GM23338 (cell line): ENCODE results near the gene BTN3A1. TPM values are rescaled to one million over a fixed set of nuclear protein-coding genes. Genes with fewer than 3 reads are reported as not detected.

ENCODE experiments used
- ATAC-seq: fragments of 200-7000 bp; cut with Tn5 transposase; 3 replicates; pipeline ENCODE4 v1.9.1; 2020
- DNase-seq: peaks from one replicate; pipeline ENCODE4 v3.0.0-alpha.2; 2015; ENCODE audit warnings: low spot score
- H2AFZ ChIP-seq: fragments of 200-600 bp; sonication (generic); 2 replicates; pipeline ENCODE4 v1.8.0; 2016; ENCODE audit warnings: antibody characterized with exemption, mild to moderate bottlenecking, moderate library complexity
- H3F3A ChIP-seq: fragments of 200-600 bp; sonication (generic); replicated peaks from 2 replicates; pipeline ENCODE4 v1.8.0; 2017; ENCODE audit warnings: antibody characterized with exemption, mixed run types, low read depth
- H3K27ac ChIP-seq: fragments of 200-600 bp; sonication (generic); 2 replicates; pipeline ENCODE4 v1.6.1; 2016; ENCODE audit warnings: low read depth
- H3K27me3 ChIP-seq: fragments of 200-600 bp; sonication (generic); 2 replicates; pipeline ENCODE4 v1.8.0; 2016; ENCODE audit warnings: mild to moderate bottlenecking, mixed run types, moderate library complexity; ENCODE audit not compliant: insufficient read depth
- H3K36me3 ChIP-seq: fragments of 200-600 bp; sonication (generic); 2 replicates; pipeline ENCODE4 v1.8.0; 2016; ENCODE audit warnings: mild to moderate bottlenecking; ENCODE audit not compliant: insufficient read depth
- H3K4me1 ChIP-seq: fragments of 200-600 bp; sonication (generic); 2 replicates; pipeline ENCODE4 v1.8.0; 2016; ENCODE audit warnings: mild to moderate bottlenecking, moderate library complexity; ENCODE audit not compliant: insufficient read depth
- H3K4me2 ChIP-seq: fragments of 200-600 bp; sonication (generic); 2 replicates; pipeline ENCODE4 v1.7.1; 2017; ENCODE audit warnings: mixed run types
- H3K4me3 ChIP-seq: fragments of 200-600 bp; sonication (generic); 2 replicates; pipeline ENCODE4 v1.6.1; 2016; ENCODE audit warnings: mixed run types
- H3K79me2 ChIP-seq: fragments of 200-600 bp; sonication (generic); replicated peaks from 2 replicates; pipeline ENCODE4 v1.8.0; 2017; ENCODE audit warnings: mild to moderate bottlenecking; ENCODE audit not compliant: insufficient read depth
- H3K9me2 ChIP-seq: fragments of 200-600 bp; sonication (generic); 2 replicates; pipeline ENCODE4 v1.8.0; 2017; ENCODE audit not compliant: insufficient read depth
- H4K20me1 ChIP-seq: fragments of 200-600 bp; sonication (generic); replicated peaks from 2 replicates; pipeline ENCODE4 v1.8.0; 2017; ENCODE audit warnings: mild to moderate bottlenecking; ENCODE audit not compliant: insufficient read depth
- H3K27ac Mint-ChIP-seq: 2 replicates; pipeline ENCODE4 v1.8.0; 2020; ENCODE audit warnings: inconsistent platforms, mild to moderate bottlenecking, moderate library complexity, mixed read lengths
- H3K27me3 Mint-ChIP-seq: 3 replicates; pipeline ENCODE4 v1.8.0; 2022; ENCODE audit warnings: low read depth, mild to moderate bottlenecking, moderate library complexity, mixed read lengths, inconsistent platforms; ENCODE audit not compliant: insufficient read depth, poor library complexity
- H3K36me3 Mint-ChIP-seq: 3 replicates; pipeline ENCODE4 v1.8.0; 2021; ENCODE audit warnings: low read depth, mild to moderate bottlenecking, inconsistent platforms, moderate library complexity, mixed read lengths
- H3K4me1 Mint-ChIP-seq: 3 replicates; pipeline ENCODE4 v1.8.0; 2020; ENCODE audit warnings: mild to moderate bottlenecking, inconsistent platforms, mixed read lengths
- H3K4me3 Mint-ChIP-seq: 3 replicates; pipeline ENCODE4 v1.8.0; 2021; ENCODE audit warnings: moderate library complexity, mild to moderate bottlenecking, inconsistent platforms, mixed read lengths
- H3K9me3 Mint-ChIP-seq: 3 replicates; pipeline ENCODE4 v1.8.0; 2020; ENCODE audit warnings: moderate library complexity, mild to moderate bottlenecking, inconsistent platforms, mixed read lengths
- EZH2 ChIP-seq: fragments of 200-600 bp; sonication (generic); IDR thresholded peaks from one replicate; pipeline ENCODE4 v1.8.0; 2017; ENCODE audit warnings: antibody characterized with exemption, mild to moderate bottlenecking, low read depth; ENCODE audit not compliant: unreplicated experiment
- JUNB ChIP-seq: IDR thresholded peaks from one replicate; pipeline ENCODE4 v1.6.1; 2016; ENCODE audit warnings: antibody characterized with exemption; ENCODE audit not compliant: unreplicated experiment
- STAT1 ChIP-seq: IDR thresholded peaks from one replicate; pipeline ENCODE4 v1.6.1; 2016; ENCODE audit warnings: antibody characterized with exemption; ENCODE audit not compliant: unreplicated experiment
- polyA plus RNA-seq: library from polyadenylated mRNA; unstranded; fragments of >200 nt; fragmentation: Nextera tagmentation; extraction: Ambion mirVana; gene quantifications from 2 replicates; pipeline ENCODE4 v1.2.1, GENCODE V29; 2016
- total RNA-seq: library from RNA; depleted of rRNA; stranded (reverse); fragments of >200 nt; shearing (Covaris generic); gene quantifications from 2 replicates; pipeline ENCODE4 v1.2.3, GENCODE V29; 2014
- TF ChIP-seq, protein P1 (sequence below): fragments of 250-450 bp; sonication (Bioruptor Pico); IDR thresholded peaks from 2 replicates; pipeline ENCODE4 v1.5.0; 2020; ENCODE audit warnings: mild to moderate bottlenecking, moderate library complexity
- TF ChIP-seq, protein P2 (sequence below): IDR thresholded peaks from 2 replicates; pipeline ENCODE4 v1.6.1; 2016; ENCODE audit warnings: antibody characterized with exemption

BTN3A1 gene
- total and polyA plus RNA-seq, 2 experiments from 2014 or later: 2.4 to 4.0 TPM

DNA sequence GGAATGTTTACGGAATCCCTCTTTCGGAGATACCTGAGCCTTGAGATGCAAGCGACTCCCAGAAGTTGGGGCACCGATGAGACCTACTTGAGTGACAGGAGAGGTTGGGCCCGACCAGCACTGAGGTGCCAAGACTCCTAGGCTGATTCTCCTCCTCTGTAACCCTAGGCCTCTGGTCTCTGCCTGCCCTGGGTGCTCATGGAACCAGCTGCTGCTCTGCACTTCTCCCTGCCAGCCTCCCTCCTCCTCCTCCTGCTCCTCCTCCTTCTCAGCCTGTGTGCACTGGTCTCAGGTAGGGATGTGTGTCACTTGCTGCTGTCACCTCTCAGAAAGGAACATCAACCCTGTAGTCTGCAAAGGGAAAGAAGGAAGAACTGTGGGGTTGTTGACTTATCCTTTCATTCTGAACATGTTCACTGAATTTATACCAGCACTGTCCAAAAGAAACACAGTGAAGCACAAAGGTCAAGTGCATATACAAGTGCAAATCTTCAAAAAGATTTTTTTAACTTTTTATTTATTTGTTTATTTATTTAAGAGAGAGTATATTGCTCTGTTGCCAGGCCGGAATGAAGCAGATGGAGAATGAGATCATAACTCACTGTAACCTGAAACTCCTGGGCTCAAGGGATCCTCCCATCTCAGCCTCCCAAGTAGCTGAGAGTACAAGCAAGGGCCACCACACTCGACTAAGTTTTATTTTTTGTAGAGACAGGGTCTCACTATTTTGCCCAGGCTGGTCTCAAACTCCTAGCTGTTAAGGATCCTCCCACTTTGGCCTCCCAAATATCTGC is 18.3 kb upstream of the BTN3A1 start (continued):
- TF ChIP-seq, protein P1, sequence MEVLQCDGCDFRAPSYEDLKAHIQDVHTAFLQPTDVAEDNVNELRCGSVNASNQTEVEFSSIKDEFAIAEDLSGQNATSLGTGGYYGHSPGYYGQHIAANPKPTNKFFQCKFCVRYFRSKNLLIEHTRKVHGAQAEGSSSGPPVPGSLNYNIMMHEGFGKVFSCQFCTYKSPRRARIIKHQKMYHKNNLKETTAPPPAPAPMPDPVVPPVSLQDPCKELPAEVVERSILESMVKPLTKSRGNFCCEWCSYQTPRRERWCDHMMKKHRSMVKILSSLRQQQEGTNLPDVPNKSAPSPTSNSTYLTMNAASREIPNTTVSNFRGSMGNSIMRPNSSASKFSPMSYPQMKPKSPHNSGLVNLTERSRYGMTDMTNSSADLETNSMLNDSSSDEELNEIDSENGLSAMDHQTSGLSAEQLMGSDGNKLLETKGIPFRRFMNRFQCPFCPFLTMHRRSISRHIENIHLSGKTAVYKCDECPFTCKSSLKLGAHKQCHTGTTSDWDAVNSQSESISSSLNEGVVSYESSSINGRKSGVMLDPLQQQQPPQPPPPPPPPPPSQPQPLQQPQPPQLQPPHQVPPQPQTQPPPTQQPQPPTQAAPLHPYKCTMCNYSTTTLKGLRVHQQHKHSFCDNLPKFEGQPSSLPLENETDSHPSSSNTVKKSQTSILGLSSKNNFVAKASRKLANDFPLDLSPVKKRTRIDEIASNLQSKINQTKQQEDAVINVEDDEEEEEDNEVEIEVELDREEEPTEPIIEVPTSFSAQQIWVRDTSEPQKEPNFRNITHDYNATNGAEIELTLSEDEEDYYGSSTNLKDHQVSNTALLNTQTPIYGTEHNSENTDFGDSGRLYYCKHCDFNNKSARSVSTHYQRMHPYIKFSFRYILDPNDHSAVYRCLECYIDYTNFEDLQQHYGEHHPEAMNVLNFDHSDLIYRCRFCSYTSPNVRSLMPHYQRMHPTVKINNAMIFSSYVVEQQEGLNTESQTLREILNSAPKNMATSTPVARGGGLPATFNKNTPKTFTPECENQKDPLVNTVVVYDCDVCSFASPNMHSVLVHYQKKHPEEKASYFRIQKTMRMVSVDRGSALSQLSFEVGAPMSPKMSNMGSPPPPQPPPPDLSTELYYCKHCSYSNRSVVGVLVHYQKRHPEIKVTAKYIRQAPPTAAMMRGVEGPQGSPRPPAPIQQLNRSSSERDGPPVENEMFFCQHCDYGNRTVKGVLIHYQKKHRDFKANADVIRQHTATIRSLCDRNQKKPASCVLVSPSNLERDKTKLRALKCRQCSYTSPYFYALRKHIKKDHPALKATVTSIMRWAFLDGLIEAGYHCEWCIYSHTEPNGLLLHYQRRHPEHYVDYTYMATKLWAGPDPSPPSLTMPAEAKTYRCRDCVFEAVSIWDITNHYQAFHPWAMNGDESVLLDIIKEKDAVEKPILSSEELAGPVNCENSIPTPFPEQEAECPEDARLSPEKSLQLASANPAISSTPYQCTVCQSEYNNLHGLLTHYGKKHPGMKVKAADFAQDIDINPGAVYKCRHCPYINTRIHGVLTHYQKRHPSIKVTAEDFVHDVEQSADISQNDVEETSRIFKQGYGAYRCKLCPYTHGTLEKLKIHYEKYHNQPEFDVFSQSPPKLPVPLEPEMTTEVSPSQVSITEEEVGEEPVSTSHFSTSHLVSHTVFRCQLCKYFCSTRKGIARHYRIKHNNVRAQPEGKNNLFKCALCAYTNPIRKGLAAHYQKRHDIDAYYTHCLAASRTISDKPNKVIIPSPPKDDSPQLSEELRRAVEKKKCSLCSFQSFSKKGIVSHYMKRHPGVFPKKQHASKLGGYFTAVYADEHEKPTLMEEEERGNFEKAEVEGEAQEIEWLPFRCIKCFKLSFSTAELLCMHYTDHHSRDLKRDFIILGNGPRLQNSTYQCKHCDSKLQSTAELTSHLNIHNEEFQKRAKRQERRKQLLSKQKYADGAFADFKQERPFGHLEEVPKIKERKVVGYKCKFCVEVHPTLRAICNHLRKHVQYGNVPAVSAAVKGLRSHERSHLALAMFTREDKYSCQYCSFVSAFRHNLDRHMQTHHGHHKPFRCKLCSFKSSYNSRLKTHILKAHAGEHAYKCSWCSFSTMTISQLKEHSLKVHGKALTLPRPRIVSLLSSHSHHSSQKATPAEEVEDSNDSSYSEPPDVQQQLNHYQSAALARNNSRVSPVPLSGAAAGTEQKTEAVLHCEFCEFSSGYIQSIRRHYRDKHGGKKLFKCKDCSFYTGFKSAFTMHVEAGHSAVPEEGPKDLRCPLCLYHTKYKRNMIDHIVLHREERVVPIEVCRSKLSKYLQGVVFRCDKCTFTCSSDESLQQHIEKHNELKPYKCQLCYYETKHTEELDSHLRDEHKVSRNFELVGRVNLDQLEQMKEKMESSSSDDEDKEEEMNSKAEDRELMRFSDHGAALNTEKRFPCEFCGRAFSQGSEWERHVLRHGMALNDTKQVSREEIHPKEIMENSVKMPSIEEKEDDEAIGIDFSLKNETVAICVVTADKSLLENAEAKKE (CRISPR knock-in tag): no peak
- TF ChIP-seq EZH2: no peak
- no peak for TF ChIP-seq JUNB
- TF ChIP-seq, protein P2, sequence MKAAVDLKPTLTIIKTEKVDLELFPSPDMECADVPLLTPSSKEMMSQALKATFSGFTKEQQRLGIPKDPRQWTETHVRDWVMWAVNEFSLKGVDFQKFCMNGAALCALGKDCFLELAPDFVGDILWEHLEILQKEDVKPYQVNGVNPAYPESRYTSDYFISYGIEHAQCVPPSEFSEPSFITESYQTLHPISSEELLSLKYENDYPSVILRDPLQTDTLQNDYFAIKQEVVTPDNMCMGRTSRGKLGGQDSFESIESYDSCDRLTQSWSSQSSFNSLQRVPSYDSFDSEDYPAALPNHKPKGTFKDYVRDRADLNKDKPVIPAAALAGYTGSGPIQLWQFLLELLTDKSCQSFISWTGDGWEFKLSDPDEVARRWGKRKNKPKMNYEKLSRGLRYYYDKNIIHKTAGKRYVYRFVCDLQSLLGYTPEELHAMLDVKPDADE: no peak

DNA sequence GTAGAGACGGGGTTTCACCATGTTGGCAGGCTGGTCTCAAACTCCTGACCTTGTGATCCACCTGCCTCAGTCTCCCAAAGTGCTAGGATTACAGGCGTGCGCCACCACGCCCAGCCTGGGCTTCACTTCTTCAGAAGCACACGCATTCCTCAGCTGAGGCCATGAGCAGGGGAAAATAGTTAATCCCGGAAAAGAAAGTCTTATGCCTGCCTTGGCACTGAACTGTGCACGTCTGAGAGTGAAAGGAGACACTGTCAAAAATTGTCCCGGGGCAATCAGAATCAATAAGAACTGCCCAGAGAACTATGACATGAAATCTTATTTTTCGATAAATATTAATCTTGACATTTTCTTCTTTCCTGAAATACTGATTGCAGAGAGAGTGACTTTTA is 16.3 kb upstream of the BTN3A1 start:
- Histone ChIP-seq H3K4me3 (no peak overlapping the region), H3K36me3 (no peaks in the 10 kb centered on the region), H3K4me2 (no peak overlapping the region), H3K4me1 (peaks cover 18% of the 10 kb centered on the region), H3K9me2 (no peaks in the 10 kb centered on the region), H3K79me2 (no peaks in the 10 kb centered on the region), H3K27me3 (no peaks in the 10 kb centered on the region), H3F3A (no peaks in the 10 kb centered on the region), H3K27ac (no peak overlapping the region), H4K20me1 (no peaks in the 10 kb centered on the region; the same call in 1 of the 2 replicates), H2AFZ (no peak overlapping the region)
- Mint-ChIP-seq H3K9me3 (no peaks in the 10 kb centered on the region), H3K27ac (no peak overlapping the region), H3K27me3 (peaks cover 12% of the 10 kb centered on the region), H3K4me3 (no peak overlapping the region), H3K4me1 (peaks cover 31% of the 10 kb centered on the region), H3K36me3 (peaks cover 22% of the 10 kb centered on the region)
- DNase-seq (no peak), ATAC-seq (no peak)
- TF ChIP-seq, protein P1 (CRISPR knock-in tag): no peak
- TF ChIP-seq STAT1: no peak
- TF ChIP-seq, protein P2: no peak
